Stimulated activated CD4-positive, alpha-beta T cell treated with anti-CD3 and anti-CD28 coated beads, Interleukin-15, amount 100 ng/mL, for 48 hours (primary cell): Measurements from ENCODE around the gene MYOCD.

Experiments
- DNase-seq, 2 donors: peaks; one replicate each; pipeline ENCODE4 v3.0.0-alpha.2; 2020; ENCODE audit warnings: low read depth in 2 of 2

MYOCD gene

GRCh38 chr17:12745486-12745885, 79.8 kb downstream of the MYOCD start:
- DNase-seq = no peak

GRCh38 chr17:12756786-12757185, 91.1 kb downstream of the MYOCD start:
- no peak for DNase-seq

DNA sequence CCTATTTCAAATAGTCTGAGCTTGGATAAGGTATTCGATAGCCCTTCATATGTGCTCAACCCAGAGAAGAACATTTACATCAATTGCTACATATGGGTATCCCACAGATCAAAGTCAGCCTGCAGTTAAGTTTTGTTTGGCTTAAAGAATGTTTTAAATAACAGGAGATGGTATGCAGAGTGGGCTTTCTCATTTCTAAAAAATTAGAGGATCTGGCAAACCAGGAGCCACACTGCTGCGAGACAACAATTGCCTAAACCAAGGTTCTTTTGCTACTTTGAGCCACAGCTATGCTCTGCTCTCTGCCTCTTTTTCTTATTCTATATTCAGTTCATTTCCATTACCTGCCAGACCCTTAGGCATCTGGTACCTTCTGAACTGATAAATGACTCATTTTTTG, 93.4 kb downstream of the MYOCD start:
- no peak for DNase-seq

DNA sequence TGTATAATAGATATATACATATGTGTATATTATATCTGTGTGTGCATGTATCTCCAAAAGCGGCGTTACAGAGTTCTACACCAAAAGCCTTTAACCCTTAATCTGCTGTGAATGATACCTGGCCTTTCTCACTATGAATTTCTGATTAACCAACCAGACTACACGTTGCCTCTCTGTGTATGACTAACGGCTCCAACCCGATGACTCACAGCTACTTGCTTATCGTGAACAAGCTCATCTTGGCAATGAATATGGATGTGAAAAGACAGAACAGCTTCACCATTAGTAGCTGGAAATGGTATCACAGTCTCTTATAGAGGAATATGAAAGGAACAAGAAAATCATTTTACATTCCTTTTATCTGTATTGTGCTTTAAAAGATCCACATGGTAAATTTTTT, 99.9 kb downstream of the MYOCD start:
- DNase-seq = no peak

- no peak for DNase-seq
These were observed 102.6 kb downstream of the MYOCD start for GRCh38 chr17:12768255-12768654.

DNA sequence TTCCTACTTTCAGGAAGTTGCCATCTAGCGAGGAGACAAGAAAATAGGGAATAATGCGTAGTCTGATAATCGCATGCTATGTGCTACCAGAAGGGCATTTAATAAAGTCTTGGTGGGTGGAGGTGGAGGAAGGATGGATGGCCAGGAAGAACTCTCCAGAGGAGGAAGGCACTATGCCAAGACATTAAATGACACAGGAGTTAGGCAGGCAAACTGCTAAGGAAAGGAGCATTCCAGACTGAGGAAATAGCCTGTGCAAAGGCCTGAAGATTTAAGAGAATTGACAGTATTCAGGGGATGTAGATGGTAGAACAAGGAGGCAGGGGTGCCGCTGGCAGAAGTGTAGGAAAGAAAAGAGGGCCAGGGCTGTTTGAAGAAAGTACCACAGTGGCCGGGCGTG, 104.3 kb downstream of the MYOCD start:
- no peak for DNase-seq

- no peak for DNase-seq
These were observed 107.5 kb downstream of the MYOCD start for GRCh38 chr17:12773153-12773552.

- peak in 1 of 2 donors; percentile 4 for DNase-seq
These were observed 123.4 kb downstream of the MYOCD start for GRCh38 chr17:12789075-12789480.

- no peak for DNase-seq
These were observed 124.0 kb downstream of the MYOCD start, which contains the start of gene ARHGAP44 for GRCh38 chr17:12789481-12790248. ARHGAP44 (plus strand) TSS chr17:12789498; CDS start chr17:12789839, 341 bp downstream.

GRCh38 chr17:12790249-12791106, 124.8 kb downstream of the MYOCD start:
- no peak for DNase-seq

- no peak for DNase-seq
These were observed 129.3 kb downstream of the MYOCD start for GRCh38 chr17:12794919-12795532.

GRCh38 chr17:12800855-12801365, 135.2 kb downstream of the MYOCD start:
- no peak for DNase-seq

- no peak for DNase-seq
These were observed 140.9 kb downstream of the MYOCD start for GRCh38 chr17:12806630-12807029.

DNA sequence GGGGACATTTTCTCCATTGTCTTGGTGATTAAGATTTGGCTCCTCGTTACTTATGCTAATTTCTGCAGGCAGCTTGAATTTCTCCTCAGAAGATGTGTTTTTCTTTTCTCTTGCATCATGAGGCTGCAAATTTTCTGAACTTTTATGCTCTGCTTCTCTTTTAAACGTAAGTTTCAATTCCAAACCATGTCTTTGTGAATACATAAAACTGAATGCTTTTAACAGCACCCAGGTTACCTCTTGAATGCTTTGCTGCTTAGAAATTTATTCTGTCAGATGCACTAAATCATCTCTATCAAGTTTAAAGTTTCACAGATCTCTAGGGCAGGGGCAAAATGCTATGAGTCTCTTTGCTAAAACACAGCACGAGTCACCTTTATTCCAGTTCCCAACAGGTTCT, 143.0 kb downstream of the MYOCD start:
- no peak for DNase-seq

DNA sequence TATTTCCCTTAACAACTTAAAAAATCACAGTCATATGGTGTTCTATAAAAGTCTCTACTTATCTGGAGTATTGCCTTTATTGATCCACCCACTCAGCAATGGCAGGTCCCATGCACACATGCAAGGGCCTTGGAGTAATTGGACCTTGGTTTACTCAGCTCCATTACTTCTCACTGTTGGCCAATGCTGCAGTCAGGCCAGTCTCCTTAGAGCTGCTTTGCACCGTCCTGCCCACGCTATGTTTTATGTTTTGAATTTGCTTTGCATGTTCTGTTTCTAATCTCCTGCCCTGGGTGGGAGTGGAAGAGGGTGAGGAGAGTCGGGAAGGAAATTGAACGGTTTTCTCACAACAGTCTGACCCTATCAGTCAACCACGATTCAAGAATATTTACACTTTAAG, 147.2 kb downstream of the MYOCD start:
- DNase-seq = no peak

DNA sequence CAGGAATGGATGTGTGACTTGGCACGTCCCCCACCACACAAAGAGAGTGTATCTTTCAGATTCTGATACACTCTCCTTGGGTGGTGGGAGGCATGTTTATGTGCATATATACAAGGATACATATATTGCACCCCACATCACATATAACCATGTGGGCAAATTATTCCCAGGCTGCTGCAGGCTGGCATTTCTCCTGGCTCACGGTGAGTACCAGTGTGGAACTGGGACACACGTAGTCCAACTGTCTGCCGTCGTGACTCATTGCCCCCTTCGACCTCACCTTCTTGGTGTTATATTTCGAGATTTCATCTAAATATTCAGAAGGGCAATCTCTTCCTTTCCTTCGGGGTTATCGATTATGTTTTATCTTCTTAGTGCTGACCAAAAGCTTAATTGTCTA, 148.0 kb downstream of the MYOCD start:
- no peak for DNase-seq

DNA sequence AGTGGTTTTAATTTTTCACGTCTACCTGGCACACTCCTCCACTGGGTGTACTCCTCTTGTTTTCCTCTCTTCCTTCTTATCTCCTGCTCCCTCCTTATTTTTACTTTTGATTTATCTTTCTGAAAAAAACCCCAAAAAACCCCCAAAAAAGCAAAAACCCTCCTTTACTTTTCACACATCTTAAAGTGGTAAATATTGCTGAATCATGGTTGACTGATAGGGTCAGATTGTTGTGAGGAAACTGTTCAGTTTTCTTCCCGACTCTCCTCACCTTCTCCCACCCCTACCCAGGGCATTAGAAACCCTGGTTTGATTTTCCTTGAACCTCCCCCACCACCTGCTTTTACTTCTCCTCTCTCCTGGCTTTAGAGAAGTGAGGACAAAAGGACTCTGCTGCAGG, 149.0 kb downstream of the MYOCD start:
- DNase-seq = no peak

DNA sequence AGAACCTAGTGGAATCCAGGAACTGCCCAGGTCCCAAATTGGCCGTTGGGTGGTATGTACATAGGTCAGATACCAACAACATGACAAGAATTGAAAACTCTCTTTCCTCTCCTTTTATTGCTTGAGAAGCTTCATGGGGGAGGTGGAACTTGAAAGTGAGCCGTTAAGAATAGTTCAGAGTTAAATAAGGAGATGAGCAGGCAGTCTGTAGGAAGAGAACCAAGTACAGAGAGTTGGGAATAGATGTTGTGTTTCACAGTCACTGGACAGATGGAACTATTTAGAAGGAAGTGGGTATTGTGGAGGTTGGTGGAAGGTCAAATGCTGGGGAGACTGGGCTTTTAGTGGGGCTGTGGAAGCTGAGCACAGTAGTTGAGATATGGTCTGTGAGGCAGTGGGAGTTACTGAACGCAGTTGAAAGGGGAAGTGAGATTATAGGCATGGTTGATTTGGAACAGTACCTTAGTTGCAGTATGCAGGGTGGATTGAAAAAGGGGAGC, 150.0 kb downstream of the MYOCD start:
- DNase-seq = no peak
